Measurements from ENCODE around the gene LGALS3.

LGALS3 gene

DNA sequence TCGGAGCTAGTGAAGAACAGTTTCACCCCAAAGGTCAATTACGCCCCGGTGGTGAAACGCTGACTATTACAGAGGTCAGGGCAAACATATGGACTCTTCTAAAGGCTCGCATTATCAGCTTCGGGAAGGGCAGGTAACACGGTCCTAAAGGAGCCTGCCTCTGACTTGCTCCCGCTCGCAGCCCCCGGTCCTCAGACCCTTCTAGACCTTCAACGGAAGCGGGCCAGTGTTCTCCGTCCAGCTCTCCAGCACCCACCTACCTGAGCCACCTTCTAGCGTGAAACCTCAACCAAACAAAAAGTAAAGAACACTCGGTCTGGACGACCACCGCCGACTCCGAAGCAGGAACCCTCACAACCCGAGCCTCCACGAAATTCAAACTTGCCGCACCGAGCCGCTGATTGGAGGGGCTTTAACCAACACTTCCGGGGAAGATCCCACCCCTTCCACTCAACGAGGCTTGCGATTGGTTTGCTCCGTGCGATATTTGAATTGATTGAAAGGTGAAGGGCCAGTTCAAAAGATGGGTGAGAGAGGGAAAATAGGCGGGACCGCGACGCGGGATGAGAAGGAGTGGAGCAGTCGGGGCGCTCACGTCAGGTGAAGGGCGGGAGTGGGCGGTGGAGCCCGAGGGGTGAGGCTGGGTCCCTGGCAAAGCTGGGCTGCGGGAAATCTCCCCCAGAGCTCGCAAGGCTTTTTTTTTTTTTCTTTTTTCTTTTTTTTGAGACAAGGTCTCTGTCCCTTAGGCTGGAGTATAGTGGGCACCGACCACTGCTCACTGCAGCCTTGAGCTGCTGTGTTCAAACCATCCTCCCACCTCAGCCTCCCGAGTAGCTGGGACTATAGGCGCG is 62.4 kb downstream of the LGALS3 start, which contains the start of gene DLGAP5:
Gene DLGAP5 (minus strand): TSS at position 383 of the 851 bp plus-strand sequence. CDS start 2,406 bp downstream, outside the sequence.
- DNase-seq (ENCODE audit: low read depth, low spot score), result peak; percentile 90

DNA sequence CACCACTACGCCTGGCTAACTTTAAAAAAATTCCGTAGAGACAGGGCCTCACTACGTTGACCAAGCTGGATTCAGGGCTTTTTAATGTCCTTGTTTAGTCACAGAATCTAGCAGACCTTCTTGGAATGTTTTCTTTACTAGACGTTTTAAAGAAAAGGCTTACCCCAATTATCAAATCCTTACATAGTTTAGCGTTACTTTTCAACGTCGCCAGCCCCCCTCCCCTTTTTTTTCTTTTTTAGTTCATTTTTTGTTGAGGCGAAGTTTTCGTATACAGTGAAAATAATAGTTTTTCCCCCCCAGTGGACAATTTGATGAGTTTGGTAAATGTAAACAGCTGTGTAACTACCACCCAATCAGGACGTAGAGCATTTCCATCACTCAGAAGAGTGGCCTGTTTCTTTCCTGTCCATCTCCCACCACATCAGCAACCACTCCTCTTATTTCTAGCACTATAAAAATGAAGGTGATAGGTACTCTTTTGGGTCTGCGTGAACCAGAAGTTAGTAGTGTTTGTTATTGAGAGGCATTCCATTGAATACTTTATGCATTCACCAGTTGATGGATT is 63.1 kb downstream of the LGALS3 start:
- no peak for DNase-seq (ENCODE audit: low read depth, low spot score)

DNA sequence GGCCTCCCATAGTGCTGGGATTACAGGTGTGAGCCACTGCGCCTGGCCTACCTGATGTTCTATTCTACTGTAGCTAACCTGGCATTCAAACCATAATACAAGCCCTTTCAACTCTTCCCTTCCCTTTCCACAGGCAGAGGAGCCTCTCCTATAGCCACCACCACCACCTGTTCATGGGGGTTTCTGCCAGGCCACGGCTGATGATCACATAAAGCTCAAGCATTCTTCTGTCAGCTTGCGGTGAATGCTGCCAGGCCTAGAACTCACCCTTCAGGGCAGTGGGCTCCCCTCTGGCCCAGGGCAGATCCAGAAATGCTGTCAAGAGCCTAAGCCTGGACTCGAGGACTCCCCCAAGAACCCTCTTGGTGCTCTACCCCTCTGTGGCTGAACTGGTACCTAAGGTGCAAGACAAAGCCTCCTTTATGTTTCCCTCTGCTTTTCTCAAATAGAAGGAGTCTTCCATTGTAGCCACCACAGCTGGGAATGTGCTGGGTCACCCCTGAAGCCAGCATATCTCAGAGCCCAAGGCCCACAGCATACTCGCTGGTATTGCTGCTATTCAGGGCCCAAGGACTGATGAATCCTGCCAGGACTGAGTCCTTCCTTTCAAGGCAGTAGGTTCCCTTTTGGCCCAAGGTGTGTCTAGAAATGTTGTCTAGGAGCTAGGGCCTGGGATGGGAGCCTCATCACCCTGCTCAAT is 65.8 kb downstream of the LGALS3 start:
- DNase-seq (ENCODE audit: low read depth, low spot score), result no peak
